Cardiac muscle cell (in vitro differentiated cells and primary cell): Measurements from ENCODE around the gene SHROOM4. TPM values are rescaled to one million over a fixed set of nuclear protein-coding genes. Genes with fewer than 3 reads are reported as not detected.

Experiments used
- DNase-seq, 2 donors: peaks; one replicate each; pipeline versions ENCODE4 v3.0.0 to v3.0.0-alpha.2; 2010 to 2017; ENCODE audit warnings: low read depth in 1 of 2, low spot score in 1 of 2
- H3K27ac ChIP-seq: fragments of 200-600 bp; sonication (generic); 2 replicates; pipeline ENCODE4 v1.5.1; 2016
- H3K27me3 ChIP-seq: fragments of 200-600 bp; sonication (generic); 2 replicates; pipeline ENCODE4 v1.6.0; 2016; ENCODE audit warnings: control low read depth
- H3K36me3 ChIP-seq: fragments of 200-600 bp; sonication (generic); 2 replicates; pipeline ENCODE4 v1.5.1; 2016; ENCODE audit warnings: control low read depth
- H3K4me1 ChIP-seq: fragments of 200-600 bp; sonication (generic); 2 replicates; pipeline ENCODE4 v1.8.1; 2017; ENCODE audit warnings: low read depth, mild to moderate bottlenecking, mixed run types
- H3K4me3 ChIP-seq: fragments of 200-600 bp; sonication (generic); 2 replicates; pipeline ENCODE4 v1.5.1; 2016; ENCODE audit warnings: mild to moderate bottlenecking
- H3K9me3 ChIP-seq: fragments of 200-600 bp; sonication (generic); 2 replicates; pipeline ENCODE4 v1.5.1; 2017; ENCODE audit warnings: low read depth, mild to moderate bottlenecking, control low read depth
- CTCF ChIP-seq: IDR thresholded peaks from 2 replicates; pipeline ENCODE4 v1.5.1; 2012; ENCODE audit warnings: low read depth, mild to moderate bottlenecking, low read length
- polyA plus RNA-seq: library from polyadenylated mRNA; unstranded; fragments of >200 nt; fragmentation: Nextera tagmentation; extraction: Ambion mirVana; gene quantifications from 2 replicates; pipeline ENCODE4 v1.2.1, GENCODE V29; 2016
- total RNA-seq: library from RNA; depleted of rRNA; stranded (reverse); fragments of >200 nt; gene quantifications from 2 replicates; pipeline ENCODE4 v1.2.3, GENCODE V29; 2016

SHROOM4 gene
- total and polyA plus RNA-seq, 2 experiments from 2014 or later = 1.3 to 1.8 TPM

GRCh38 chrX:50712777-50713176 is 101.2 kb downstream of the SHROOM4 start:
- Histone ChIP-seq H3K9me3 (no peaks in the 10 kb centered on the region), H3K4me1 (no peaks in the 10 kb centered on the region), H3K27me3 (no peaks in the 10 kb centered on the region), H3K4me3 (no peak overlapping the region), H3K36me3 (no peaks in the 10 kb centered on the region), H3K27ac (no peak overlapping the region)
- TF ChIP-seq CTCF = no peak
- DNase-seq = no peak

GRCh38 chrX:50711907-50712306 is 102.1 kb downstream of the SHROOM4 start:
- DNase-seq = no peak
- no peaks in the 10 kb centered on the region for H3K4me1 ChIP-seq
- no peak for TF ChIP-seq CTCF
- no peaks in the 10 kb centered on the region for H3K9me3 ChIP-seq
- H3K27ac ChIP-seq = no peak overlapping the region
- H3K4me3 ChIP-seq = no peak overlapping the region
- no peaks in the 10 kb centered on the region for H3K36me3 ChIP-seq
- H3K27me3 ChIP-seq = no peaks in the 10 kb centered on the region

- no peak for DNase-seq
- H3K4me3 ChIP-seq = no peak overlapping the region
These were observed 105.9 kb downstream of the SHROOM4 start for GRCh38 chrX:50707955-50708699.

GRCh38 chrX:50707405-50707804 is 106.6 kb downstream of the SHROOM4 start:
- no peaks in the 10 kb centered on the region for H3K9me3 ChIP-seq
- no peak for TF ChIP-seq CTCF

More at GRCh38 chrX:50707955-50708699, 105.9 kb downstream of the SHROOM4 start:
- Histone ChIP-seq H3K27ac (no peak overlapping the region), H3K27me3 (no peaks in the 10 kb centered on the region), H3K36me3 (no peaks in the 10 kb centered on the region), H3K9me3 (no peaks in the 10 kb centered on the region), H3K4me1 (no peaks in the 10 kb centered on the region)
- no peak for TF ChIP-seq CTCF

GRCh38 chrX:50705042-50705441 is 109.0 kb downstream of the SHROOM4 start:
- no peaks in the 10 kb centered on the region for H3K27me3 ChIP-seq
- H3K4me1 ChIP-seq = no peaks in the 10 kb centered on the region
- H3K4me3 ChIP-seq = no peak overlapping the region
- no peak for TF ChIP-seq CTCF
- no peak overlapping the region for H3K27ac ChIP-seq
- H3K9me3 ChIP-seq = no peaks in the 10 kb centered on the region
- no peaks in the 10 kb centered on the region for H3K36me3 ChIP-seq
- no peak for DNase-seq

More at GRCh38 chrX:50707405-50707804, 106.6 kb downstream of the SHROOM4 start:
- Histone ChIP-seq H3K27ac (no peak overlapping the region), H3K4me3 (no peak overlapping the region), H3K4me1 (no peaks in the 10 kb centered on the region), H3K27me3 (no peaks in the 10 kb centered on the region), H3K36me3 (no peaks in the 10 kb centered on the region)
- DNase-seq = no peak
